Caco-2 (cell line): ENCODE results near the gene CPA4. TPM values are rescaled to one million over a fixed set of nuclear protein-coding genes. Genes with fewer than 3 reads are reported as not detected.

ENCODE experiments used
- BruUV-seq: library from RNA; stranded (reverse); fragments of 400-500 nt; replicated peaks from 2 replicates; lab custom pipeline; 2021; lab: Mats Ljungman, UMichigan
- CTCF ChIA-PET: fragments of 300-600 bp; sonication (Branson Sonifier 250); formaldehyde crosslinking; loops from one replicate; lab custom pipeline; 2022; ENCODE audit warnings: antibody characterized with exemption; lab: Charles Lee
- POLR2A ChIA-PET: fragments of 300-600 bp; sonication (Branson Sonifier 250); formaldehyde crosslinking; loops from one replicate; lab custom pipeline; 2022; ENCODE audit warnings: antibody characterized with exemption; lab: Charles Lee
- DNase-seq, 2 experiments: peaks; one replicate each; pipeline versions ENCODE4 v3.0.0 to v3.0.0-alpha.2; 2020 to 2022
- H3K27me3 ChIP-seq: replicated peaks from 2 replicates; pipeline ENCODE4 v1.6.0; 2011; ENCODE audit warnings: low read length; ENCODE audit not compliant: control insufficient read depth, insufficient read depth
- H3K36me3 ChIP-seq: 2 replicates; pipeline ENCODE4 v1.5.1; 2011; ENCODE audit warnings: low read length; ENCODE audit not compliant: control insufficient read depth, insufficient read depth
- H3K4me1 ChIP-seq: fragments of 250-450 bp; sonication (Bioruptor Pico); 2 replicates; pipeline ENCODE4 v1.5.1; 2020; ENCODE audit warnings: mild to moderate bottlenecking
- H3K4me3 ChIP-seq: 2 replicates; pipeline ENCODE4 v1.5.1; 2011; ENCODE audit warnings: low read depth, mild to moderate bottlenecking, control low read depth, low read length
- H3K9me3 ChIP-seq: fragments of 250-450 bp; sonication (Bioruptor Pico); 2 replicates; pipeline ENCODE4 v1.5.1; 2020; ENCODE audit warnings: mild to moderate bottlenecking, moderate library complexity
- H3K27ac Mint-ChIP-seq: one replicate; pipeline ENCODE4 v1.8.0; 2022; ENCODE audit warnings: mixed read lengths; ENCODE audit not compliant: unreplicated experiment
- H3K27me3 Mint-ChIP-seq: one replicate; pipeline ENCODE4 v1.8.0; 2022; ENCODE audit warnings: mixed read lengths; ENCODE audit not compliant: insufficient read depth, unreplicated experiment
- H3K36me3 Mint-ChIP-seq: one replicate; pipeline ENCODE4 v1.8.0; 2022; ENCODE audit warnings: mild to moderate bottlenecking, mixed read lengths; ENCODE audit not compliant: insufficient read depth, unreplicated experiment
- H3K4me1 Mint-ChIP-seq: one replicate; pipeline ENCODE4 v1.8.0; 2022; ENCODE audit warnings: low read depth, mixed read lengths; ENCODE audit not compliant: unreplicated experiment
- H3K4me3 Mint-ChIP-seq: one replicate; pipeline ENCODE4 v1.8.0; 2022; ENCODE audit warnings: mild to moderate bottlenecking, moderate library complexity, mixed read lengths; ENCODE audit not compliant: unreplicated experiment
- H3K9me3 Mint-ChIP-seq: one replicate; pipeline ENCODE4 v1.8.0; 2022; ENCODE audit warnings: mixed read lengths; ENCODE audit not compliant: unreplicated experiment
- intact Hi-C: fragments of 100-400 bp; cut with micrococcal nuclease; formaldehyde crosslinking; loops from one replicate; pipeline ENCODE4 v1.10.0; 2022; ENCODE audit not compliant: unreplicated experiment
- total RNA-seq: library from RNA; stranded (reverse); gene quantifications from 2 replicates; pipeline ENCODE4 v1.2.3, GENCODE V29; 2022
- TF ChIP-seq, protein P1 (sequence below), 2 experiments: fragments of 200-600 bp in 1 of 2; IDR thresholded peaks; 1 replicate in 1 of 2; 2 replicates in 1 of 2; pipeline versions ENCODE4 v1.5.1 to v1.8.0; 2011 to 2022; ENCODE audit warnings: antibody characterized with exemption in 1 of 2, control low read depth in 1 of 2, inconsistent platforms in 1 of 2, low read depth in 1 of 2, low read length in 1 of 2, mild to moderate bottlenecking in 1 of 2, moderate library complexity in 1 of 2; ENCODE audit not compliant: insufficient read depth in 1 of 2, severe bottlenecking in 1 of 2, unreplicated experiment in 1 of 2

Gene CPA4
- total RNA-seq, 1 experiment from 2014 or later: 0.59 TPM

DNA sequence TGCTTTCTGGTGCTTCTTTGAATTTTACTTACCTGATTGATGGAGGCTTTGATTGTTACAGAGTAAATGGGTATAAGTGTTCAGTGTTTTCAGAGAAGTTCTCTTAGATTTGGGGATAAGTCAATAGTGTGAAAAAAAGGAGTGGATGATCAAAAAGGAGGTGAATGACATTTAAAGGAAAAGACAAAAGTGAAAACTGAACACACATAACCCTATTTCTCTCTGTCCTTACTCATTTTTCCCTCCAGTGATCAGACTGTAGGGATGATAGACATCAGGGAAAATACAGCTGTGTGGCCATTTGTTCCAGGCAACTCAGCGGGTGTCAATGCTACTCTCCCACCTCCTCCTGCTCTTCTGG is 26.0 kb upstream of the CPA4 start:
- Histone ChIP-seq H3K4me1 (peaks cover 16% of the 10 kb centered on the region), H3K4me3 (no peak overlapping the region), H3K27me3 (no peaks in the 10 kb centered on the region), H3K9me3 (no peaks in the 10 kb centered on the region), H3K36me3 (no peaks in the 10 kb centered on the region)
- BruUV-seq: TSS peak; percentile 90
- Mint-ChIP-seq H3K9me3 (peaks cover 10% of the 10 kb centered on the region), H3K4me1 (peaks cover 12% of the 10 kb centered on the region), H3K4me3 (peak overlapping the region; percentile 6), H3K27me3 (no peaks in the 10 kb centered on the region), H3K36me3 (peaks cover 5% of the 10 kb centered on the region), H3K27ac (peak overlapping the region; percentile 13)
- intact Hi-C loops: no loop called here
- no peak for DNase-seq
- POLR2A ChIA-PET: no interaction called here
- TF ChIP-seq, protein P1, sequence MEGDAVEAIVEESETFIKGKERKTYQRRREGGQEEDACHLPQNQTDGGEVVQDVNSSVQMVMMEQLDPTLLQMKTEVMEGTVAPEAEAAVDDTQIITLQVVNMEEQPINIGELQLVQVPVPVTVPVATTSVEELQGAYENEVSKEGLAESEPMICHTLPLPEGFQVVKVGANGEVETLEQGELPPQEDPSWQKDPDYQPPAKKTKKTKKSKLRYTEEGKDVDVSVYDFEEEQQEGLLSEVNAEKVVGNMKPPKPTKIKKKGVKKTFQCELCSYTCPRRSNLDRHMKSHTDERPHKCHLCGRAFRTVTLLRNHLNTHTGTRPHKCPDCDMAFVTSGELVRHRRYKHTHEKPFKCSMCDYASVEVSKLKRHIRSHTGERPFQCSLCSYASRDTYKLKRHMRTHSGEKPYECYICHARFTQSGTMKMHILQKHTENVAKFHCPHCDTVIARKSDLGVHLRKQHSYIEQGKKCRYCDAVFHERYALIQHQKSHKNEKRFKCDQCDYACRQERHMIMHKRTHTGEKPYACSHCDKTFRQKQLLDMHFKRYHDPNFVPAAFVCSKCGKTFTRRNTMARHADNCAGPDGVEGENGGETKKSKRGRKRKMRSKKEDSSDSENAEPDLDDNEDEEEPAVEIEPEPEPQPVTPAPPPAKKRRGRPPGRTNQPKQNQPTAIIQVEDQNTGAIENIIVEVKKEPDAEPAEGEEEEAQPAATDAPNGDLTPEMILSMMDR (IDR thresholded peaks at IDR 0.05; ENCODE audit: insufficient read depth in 1 of 2, low read depth in 1 of 2, low read length in 1 of 2, severe bottlenecking in 1 of 2, unreplicated experiment in 1 of 2): no peak
- CTCF ChIA-PET: no interaction called here

DNA sequence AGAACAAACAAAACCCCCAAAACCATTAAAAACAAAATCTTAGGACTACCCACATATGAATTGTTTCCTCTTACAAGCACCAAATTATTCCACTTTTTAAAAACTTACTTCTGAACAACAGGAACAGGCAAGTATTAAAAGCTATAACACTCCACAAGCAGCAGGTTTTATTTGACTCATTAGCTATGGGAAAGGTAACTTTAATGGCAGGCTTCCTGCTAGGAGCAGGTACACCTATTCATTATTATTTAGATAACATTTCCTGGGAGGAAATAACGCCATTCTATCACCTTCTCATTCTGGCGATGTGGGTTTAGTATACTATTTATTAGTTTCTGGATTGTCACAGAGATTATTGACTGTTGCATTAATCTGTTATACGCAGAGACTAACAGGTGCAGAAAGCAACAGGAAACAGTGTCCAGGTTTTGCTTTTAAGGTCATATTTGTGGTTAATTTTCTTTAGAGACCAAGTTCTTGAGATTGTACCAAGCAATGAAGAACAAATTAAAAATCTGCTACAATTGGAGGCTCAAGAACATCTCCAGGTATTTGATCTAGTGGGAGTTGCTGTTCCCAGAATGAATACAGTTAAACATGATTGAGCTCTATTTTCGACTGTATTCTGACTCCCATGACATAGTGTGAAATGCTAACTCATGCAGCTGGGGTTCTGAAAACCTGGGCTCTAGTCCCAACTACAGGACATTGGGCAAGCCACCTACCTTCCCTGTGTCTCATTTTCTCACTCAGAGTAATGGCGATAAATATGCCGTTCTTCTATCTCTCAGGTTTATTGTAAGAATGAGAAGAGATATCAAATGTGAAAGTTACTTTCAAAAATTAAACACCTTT is 24.3 kb upstream of the CPA4 start:
- no peaks in the 10 kb centered on the region for H3K27me3 ChIP-seq
- H3K4me3 Mint-ChIP-seq: no peak overlapping the region
- TF ChIP-seq, protein P1 (IDR thresholded peaks at IDR 0.05; ENCODE audit: insufficient read depth in 1 of 2, low read depth in 1 of 2, low read length in 1 of 2, severe bottlenecking in 1 of 2, unreplicated experiment in 1 of 2): no peak
- peaks cover 12% of the 10 kb centered on the region for H3K4me1 Mint-ChIP-seq
- no TSS peak for BruUV-seq
- DNase-seq: no peak
- no peaks in the 10 kb centered on the region for H3K36me3 ChIP-seq
- peaks cover 16% of the 10 kb centered on the region for H3K4me1 ChIP-seq
- POLR2A ChIA-PET: no interaction called here
- no peaks in the 10 kb centered on the region for H3K27me3 Mint-ChIP-seq
- no peak overlapping the region for H3K27ac Mint-ChIP-seq
- peaks cover 5% of the 10 kb centered on the region for H3K36me3 Mint-ChIP-seq
- CTCF ChIA-PET: no interaction called here
- no peaks in the 10 kb centered on the region for H3K9me3 ChIP-seq
- H3K9me3 Mint-ChIP-seq: peaks cover 10% of the 10 kb centered on the region
- intact Hi-C loops: no loop called here
- no peak overlapping the region for H3K4me3 ChIP-seq

DNA sequence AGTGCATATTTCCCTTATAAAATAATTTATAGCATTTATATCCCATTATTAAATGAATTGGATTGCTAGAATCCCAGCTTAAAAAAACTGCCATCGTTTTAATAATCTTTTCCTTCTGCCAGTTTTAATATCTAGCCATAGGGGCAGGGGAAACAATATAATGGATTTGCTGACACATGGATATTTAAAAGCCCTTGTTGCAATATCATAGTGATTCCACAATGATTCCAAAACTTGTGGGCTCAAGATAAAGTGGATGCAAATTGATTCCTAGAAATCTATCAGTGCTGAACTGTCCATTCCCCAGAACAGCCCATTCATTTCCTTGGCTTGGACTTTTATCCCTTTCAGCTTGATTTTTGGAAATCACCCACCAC is 23.7 kb upstream of the CPA4 start:
- no peak for DNase-seq
- H3K36me3 Mint-ChIP-seq: peaks cover 5% of the 10 kb centered on the region
- no peak overlapping the region for H3K4me3 Mint-ChIP-seq
- H3K9me3 Mint-ChIP-seq: peaks cover 10% of the 10 kb centered on the region
- Histone ChIP-seq H3K27me3 (no peaks in the 10 kb centered on the region), H3K36me3 (no peaks in the 10 kb centered on the region), H3K4me1 (peaks cover 16% of the 10 kb centered on the region), H3K4me3 (no peak overlapping the region), H3K9me3 (no peaks in the 10 kb centered on the region)
- intact Hi-C loops: no loop called here
- H3K4me1 Mint-ChIP-seq: peaks cover 12% of the 10 kb centered on the region
- no peak overlapping the region for H3K27ac Mint-ChIP-seq
- ChIA-PET CTCF (no interaction called here), POLR2A (no interaction called here)
- TF ChIP-seq, protein P1 (IDR thresholded peaks at IDR 0.05; ENCODE audit: insufficient read depth in 1 of 2, low read depth in 1 of 2, low read length in 1 of 2, severe bottlenecking in 1 of 2, unreplicated experiment in 1 of 2): no peak
- no peaks in the 10 kb centered on the region for H3K27me3 Mint-ChIP-seq
- no TSS peak for BruUV-seq
